Head of caudate nucleus (tissue), 42 donors: ENCODE results near the gene ADCY10.
A peak's percentile ranks its signal among the peaks of the same experiment; 100 is the strongest.

ENCODE experiments used
- DNase-seq, 42 donors: peaks; one replicate each; pipeline versions ENCODE4 v3.0.0 to v3.0.0-alpha.2; 2020 to 2021; ENCODE audit warnings: mixed read lengths in 7 of 42
- intact Hi-C: fragments of 100-400 bp; cut with DNase I; formaldehyde crosslinking; loops from one replicate; pipeline ENCODE4 v1.15.0; 2022

ADCY10 gene, protein sequence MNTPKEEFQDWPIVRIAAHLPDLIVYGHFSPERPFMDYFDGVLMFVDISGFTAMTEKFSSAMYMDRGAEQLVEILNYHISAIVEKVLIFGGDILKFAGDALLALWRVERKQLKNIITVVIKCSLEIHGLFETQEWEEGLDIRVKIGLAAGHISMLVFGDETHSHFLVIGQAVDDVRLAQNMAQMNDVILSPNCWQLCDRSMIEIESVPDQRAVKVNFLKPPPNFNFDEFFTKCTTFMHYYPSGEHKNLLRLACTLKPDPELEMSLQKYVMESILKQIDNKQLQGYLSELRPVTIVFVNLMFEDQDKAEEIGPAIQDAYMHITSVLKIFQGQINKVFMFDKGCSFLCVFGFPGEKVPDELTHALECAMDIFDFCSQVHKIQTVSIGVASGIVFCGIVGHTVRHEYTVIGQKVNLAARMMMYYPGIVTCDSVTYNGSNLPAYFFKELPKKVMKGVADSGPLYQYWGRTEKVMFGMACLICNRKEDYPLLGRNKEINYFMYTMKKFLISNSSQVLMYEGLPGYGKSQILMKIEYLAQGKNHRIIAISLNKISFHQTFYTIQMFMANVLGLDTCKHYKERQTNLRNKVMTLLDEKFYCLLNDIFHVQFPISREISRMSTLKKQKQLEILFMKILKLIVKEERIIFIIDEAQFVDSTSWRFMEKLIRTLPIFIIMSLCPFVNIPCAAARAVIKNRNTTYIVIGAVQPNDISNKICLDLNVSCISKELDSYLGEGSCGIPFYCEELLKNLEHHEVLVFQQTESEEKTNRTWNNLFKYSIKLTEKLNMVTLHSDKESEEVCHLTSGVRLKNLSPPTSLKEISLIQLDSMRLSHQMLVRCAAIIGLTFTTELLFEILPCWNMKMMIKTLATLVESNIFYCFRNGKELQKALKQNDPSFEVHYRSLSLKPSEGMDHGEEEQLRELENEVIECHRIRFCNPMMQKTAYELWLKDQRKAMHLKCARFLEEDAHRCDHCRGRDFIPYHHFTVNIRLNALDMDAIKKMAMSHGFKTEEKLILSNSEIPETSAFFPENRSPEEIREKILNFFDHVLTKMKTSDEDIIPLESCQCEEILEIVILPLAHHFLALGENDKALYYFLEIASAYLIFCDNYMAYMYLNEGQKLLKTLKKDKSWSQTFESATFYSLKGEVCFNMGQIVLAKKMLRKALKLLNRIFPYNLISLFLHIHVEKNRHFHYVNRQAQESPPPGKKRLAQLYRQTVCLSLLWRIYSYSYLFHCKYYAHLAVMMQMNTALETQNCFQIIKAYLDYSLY (N-terminal part only)

GRCh38 chr1:167913895-167914496 is at the start of gene ADCY10:
Gene ADCY10 (minus strand): TSS chr1:167914134. CDS start chr1:167905140, 8,994 bp downstream.
- DNase-seq, result no peak
- intact Hi-C loops, result no loop called here

GRCh38 chr1:167957710-167958109 is 43.8 kb upstream of the ADCY10 start:
- intact Hi-C loops, result no loop called here
- DNase-seq, result no peak

GRCh38 chr1:167955915-167956314 is 42.0 kb upstream of the ADCY10 start:
- DNase-seq, result no peak
- intact Hi-C loops, result no loop called here

DNA sequence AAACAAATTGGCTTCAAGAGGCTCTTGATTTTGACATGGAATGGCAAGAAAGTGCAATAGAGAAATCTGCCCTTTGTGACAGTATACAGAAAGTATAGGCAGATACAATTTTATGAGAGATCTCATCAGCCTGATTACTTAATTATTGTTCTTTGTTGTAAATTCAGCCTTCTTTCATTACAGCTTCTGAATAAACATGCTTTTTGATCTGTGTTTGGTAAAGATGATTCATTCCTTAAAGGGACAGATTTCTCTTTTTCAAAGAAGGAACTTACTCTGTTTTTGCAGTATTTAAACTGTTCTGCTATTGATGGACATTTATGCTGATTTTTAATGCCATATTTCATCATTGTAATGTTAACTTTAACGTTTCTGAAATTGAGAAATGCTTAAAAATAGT is 36.6 kb upstream of the ADCY10 start:
- intact Hi-C loops, result no loop called here
- no peak for DNase-seq

GRCh38 chr1:167949785-167950184 is 35.9 kb upstream of the ADCY10 start:
- DNase-seq, result no peak
- intact Hi-C loops, result no loop called here

DNA sequence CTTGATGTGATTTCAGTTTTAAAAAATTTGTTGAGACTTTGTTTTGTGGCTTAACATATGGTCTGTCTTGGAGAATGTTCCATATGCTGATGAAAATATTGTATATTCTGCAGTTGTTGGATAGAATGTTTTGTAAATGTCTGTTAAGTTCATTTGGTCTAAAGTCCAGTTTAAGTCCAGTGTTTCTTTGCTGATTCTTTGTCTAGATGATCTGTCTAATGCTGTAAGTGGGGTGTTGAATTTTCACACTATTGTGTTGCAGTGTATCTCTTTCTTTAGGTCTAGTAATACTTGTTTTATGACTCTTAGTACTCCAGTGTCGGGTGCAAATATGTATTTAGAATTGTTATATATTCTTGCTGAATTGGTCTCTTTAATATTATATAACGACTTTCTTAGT is 33.8 kb upstream of the ADCY10 start:
- DNase-seq, result no peak
- intact Hi-C loops, result no loop called here

GRCh38 chr1:167943541-167943940 is 29.6 kb upstream of the ADCY10 start:
- intact Hi-C loops, result no loop called here

GRCh38 chr1:167940264-167940663 is 26.3 kb upstream of the ADCY10 start:
- no peak for DNase-seq
- intact Hi-C loops, result no loop called here

More at GRCh38 chr1:167943541-167943940, 29.6 kb upstream of the ADCY10 start:
- DNase-seq, result no peak

DNA sequence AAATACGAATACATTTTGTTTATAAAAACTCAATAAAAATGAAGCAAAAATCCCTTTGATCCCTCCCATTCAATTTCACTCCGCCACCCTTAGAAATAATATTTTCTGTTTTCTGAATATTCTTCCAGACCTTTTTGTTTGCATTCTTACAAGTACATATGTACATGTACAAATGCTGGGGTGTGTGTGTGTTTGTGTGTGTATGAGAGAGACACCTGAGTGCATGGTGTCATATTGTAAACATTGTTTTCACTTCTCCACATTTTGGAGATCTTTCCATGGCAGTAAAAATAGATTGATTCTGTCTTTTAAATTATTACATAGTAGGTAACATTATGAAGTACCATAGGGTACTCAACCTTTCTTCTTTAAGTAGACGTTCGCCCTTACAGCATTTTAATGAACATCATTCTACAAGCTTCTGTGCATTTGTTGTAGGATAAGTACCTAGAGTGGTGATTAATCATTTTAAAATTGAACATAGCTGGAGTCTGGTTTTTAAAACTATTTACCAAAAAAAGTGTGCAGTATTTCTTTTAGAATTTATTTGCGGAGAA is 24.2 kb upstream of the ADCY10 start:
- DNase-seq, result no peak
- intact Hi-C loops, result loop anchor here (5.0 to 10.0 kb wide), 2 partner anchors 221 to 713 kb away; partner anchors contain the start of gene POU2F1

- intact Hi-C loops, result loop anchor here (5.0 to 10.0 kb wide), 2 partner anchors 220 to 713 kb away; partner anchors contain the start of gene POU2F1
- no peak for DNase-seq
These were observed 23.7 kb upstream of the ADCY10 start for GRCh38 chr1:167937709-167938010.

DNA sequence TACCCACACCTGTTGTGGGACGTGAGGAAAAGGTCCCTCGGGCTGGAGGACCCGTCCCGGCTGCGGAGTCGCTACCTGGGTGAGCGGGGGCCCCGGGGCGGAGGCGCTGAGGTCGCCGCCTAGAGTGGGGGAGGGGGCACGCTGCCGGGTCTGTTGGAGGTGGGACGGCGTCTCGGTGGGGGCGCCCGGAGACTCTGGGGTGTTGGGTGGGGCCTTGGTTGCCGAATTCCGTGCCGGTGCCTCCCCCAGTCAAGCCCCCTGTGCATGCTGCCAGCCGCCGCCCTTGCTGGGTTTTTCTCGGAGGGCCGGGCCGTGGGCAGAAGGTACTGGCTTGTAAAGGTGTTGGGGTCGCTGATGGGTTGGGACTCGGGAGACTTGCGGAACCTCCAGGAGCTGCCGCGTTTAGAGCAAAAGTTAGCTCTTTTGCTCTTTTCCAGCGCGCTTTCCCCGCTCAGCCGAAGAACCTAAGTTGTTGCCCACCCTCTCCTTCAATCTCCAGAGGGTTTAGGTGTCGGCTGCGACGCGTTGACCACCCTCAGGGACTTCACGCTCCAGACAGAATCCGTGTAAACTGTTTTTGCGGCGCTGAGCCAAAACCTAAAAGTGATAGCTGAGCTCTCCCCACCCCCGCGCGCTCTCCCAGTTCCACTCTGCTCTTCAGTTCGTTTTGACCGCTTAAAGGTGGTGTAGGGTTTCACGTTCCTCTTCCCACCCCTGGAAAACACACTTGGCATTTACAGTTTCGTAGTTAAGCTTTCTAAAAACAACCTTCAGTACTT is 23.2 kb upstream of the ADCY10 start, which contains the start of gene MPC2:
TSS of gene MPC2 (minus strand) at position 143 of the 779 bp plus-strand sequence. CDS start 1,231 bp downstream, outside the sequence.
- DNase-seq, result peak in 41 of 42 donors; percentile 19 to 83 (median 62)
- intact Hi-C loops, result loop anchor here (5.0 to 10.0 kb wide), 2 partner anchors 220 to 712 kb away; partner anchors contain the start of gene POU2F1

- DNase-seq, result peak; percentile 89 to 98 (median 95)
- intact Hi-C loops, result loop anchor here (5.0 to 10.0 kb wide), 2 partner anchors 219 to 711 kb away; partner anchors contain the start of gene POU2F1
These were observed 22.4 kb upstream of the ADCY10 start, which contains the start of gene DCAF6 for GRCh38 chr1:167936068-167936929. Gene DCAF6 (plus strand): TSS chr1:167936683. CDS start chr1:167936912, 229 bp downstream.

DNA sequence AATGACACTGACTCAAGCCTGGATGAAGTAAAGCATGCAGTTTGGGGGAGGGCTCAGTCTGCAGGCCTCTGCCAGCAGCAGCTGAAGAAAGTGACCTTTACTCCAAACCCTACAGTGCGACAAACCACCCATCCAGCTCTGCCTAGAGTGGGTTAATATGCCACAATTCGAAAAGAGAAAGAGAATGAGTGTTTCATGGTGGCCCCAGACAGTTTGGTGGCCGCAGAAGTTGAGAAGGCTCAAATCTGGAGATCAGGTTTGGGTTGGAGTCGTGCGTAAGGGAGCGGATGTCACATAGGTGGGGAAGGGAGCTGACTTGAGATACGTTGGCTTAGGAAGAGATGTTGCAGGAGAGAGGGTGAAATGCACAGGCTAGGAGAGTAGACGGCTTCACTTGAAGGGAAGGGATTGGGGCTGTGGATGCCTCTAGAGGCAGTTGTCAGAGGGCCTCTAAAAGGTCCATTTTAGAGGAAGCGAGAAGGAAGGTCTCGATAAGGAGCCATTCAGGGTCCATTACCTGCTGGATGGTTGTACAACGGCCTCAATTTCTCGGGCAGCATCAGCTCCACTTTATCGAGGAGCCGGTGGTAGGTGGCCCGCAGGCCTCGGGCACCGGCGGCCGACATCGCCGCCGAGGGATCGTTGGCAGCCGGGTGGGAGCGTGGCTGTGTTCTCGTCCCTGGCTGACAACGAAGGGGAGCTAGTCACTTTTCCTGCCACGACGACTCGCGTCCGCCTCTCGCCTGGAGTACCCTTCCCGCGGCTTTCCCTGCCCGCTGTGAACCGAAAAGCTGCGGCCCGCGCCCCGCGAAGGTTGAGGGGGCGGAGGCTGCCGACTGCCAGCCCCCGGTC is 21.5 kb upstream of the ADCY10 start:
- intact Hi-C loops, result loop anchor here (5.0 to 10.0 kb wide), 2 partner anchors 218 to 711 kb away; partner anchors contain the start of gene POU2F1
- peak in 23 of 42 donors; percentile 14 to 65 (median 28) for DNase-seq

GRCh38 chr1:167934426-167935215 is 20.7 kb upstream of the ADCY10 start:
- intact Hi-C loops, result loop anchor here (5.0 to 10.0 kb wide), 2 partner anchors 217 to 710 kb away; partner anchors contain the start of gene POU2F1
- DNase-seq, result no peak
